ENCODE data around the gene TALDO1. TPM values are rescaled to one million over a fixed set of nuclear protein-coding genes. Genes with fewer than 3 reads are reported as not detected.

TALDO1 gene
- total RNA-seq, 2 donors from 2014 or later, result 90.3 to 111 TPM

GRCh38 chr11:802018-802617, 54.9 kb downstream of the TALDO1 start:
- no peaks in the 10 kb centered on the region for H3K36me3 ChIP-seq
- no peaks in the 10 kb centered on the region for H3K9me3 ChIP-seq
- H3K27ac ChIP-seq, result no peak overlapping the region
- no peak for DNase-seq (ENCODE audit: low spot score)
- H3K4me1 ChIP-seq, result peaks cover 0 to 35% of the 10 kb centered on the region in 2 donors
- H3K4me3 ChIP-seq, result no peak overlapping the region
- H3K27me3 ChIP-seq, result no peaks in the 10 kb centered on the region
- no peak for TF ChIP-seq CTCF (IDR thresholded peaks at IDR 0.05)

GRCh38 chr11:802693-803466, 55.6 kb downstream of the TALDO1 start:
- Histone ChIP-seq H3K27ac (no peak overlapping the region), H3K9me3 (no peaks in the 10 kb centered on the region), H3K27me3 (no peaks in the 10 kb centered on the region), H3K4me3 (no peak overlapping the region), H3K4me1 (peaks cover 0 to 33% of the 10 kb centered on the region in 2 donors), H3K36me3 (no peaks in the 10 kb centered on the region)
- DNase-seq (ENCODE audit: low spot score), result no peak
- no peak for TF ChIP-seq CTCF (IDR thresholded peaks at IDR 0.05)

GRCh38 chr11:803467-803742, 56.1 kb downstream of the TALDO1 start:
- Histone ChIP-seq H3K9me3 (no peaks in the 10 kb centered on the region), H3K4me3 (no peak overlapping the region), H3K4me1 (peaks cover 0 to 36% of the 10 kb centered on the region in 2 donors), H3K36me3 (no peaks in the 10 kb centered on the region), H3K27me3 (no peaks in the 10 kb centered on the region), H3K27ac (no peak overlapping the region)
- no peak for TF ChIP-seq CTCF (IDR thresholded peaks at IDR 0.05)
- DNase-seq (ENCODE audit: low spot score), result no peak

- DNase-seq (ENCODE audit: low spot score), result no peak
- peak overlapping the region in 1 of 2 donors; percentile 64 for H3K4me3 ChIP-seq
- H3K9me3 ChIP-seq, result no peaks in the 10 kb centered on the region
- H3K36me3 ChIP-seq, result no peaks in the 10 kb centered on the region
- no peak for TF ChIP-seq CTCF (IDR thresholded peaks at IDR 0.05)
- no peaks in the 10 kb centered on the region for H3K27me3 ChIP-seq
- H3K27ac ChIP-seq, result no peak overlapping the region
- H3K4me1 ChIP-seq, result peaks cover 0 to 37% of the 10 kb centered on the region in 2 donors
These were observed 56.7 kb downstream of the TALDO1 start for GRCh38 chr11:803770-804598.

- Histone ChIP-seq H3K4me1 (peaks cover 0 to 34% of the 10 kb centered on the region in 2 donors), H3K27me3 (no peaks in the 10 kb centered on the region), H3K27ac (peak overlapping the region; percentile 90 to 93), H3K9me3 (no peaks in the 10 kb centered on the region), H3K4me3 (peak overlapping the region; percentile 53 to 64), H3K36me3 (no peaks in the 10 kb centered on the region)
- no peak for DNase-seq (ENCODE audit: low spot score)
- no peak for TF ChIP-seq CTCF (IDR thresholded peaks at IDR 0.05)
These were observed 57.3 kb downstream of the TALDO1 start for GRCh38 chr11:804599-804964.

All from right atrium auricular region (tissue), 2 donors.